22Rv1 (cell line): Measurements from ENCODE around the gene BCAS4.
"Not testable (repeated sequence)": the region's sequence is repeated elsewhere in the genome, so short reads cannot be mapped to it uniquely, and the experiment has no call there.

ENCODE experiments used
- ZFX ChIP-seq: fragments of 450-650 bp; IDR thresholded peaks from 2 replicates; pipeline ENCODE4 v1.6.1; 2017; ENCODE audit warnings: antibody characterized with exemption, borderline replicate concordance
- TF ChIP-seq, protein P1 (sequence below): fragments of 450-650 bp; IDR thresholded peaks from 2 replicates; pipeline ENCODE4 v1.5.1; 2017; ENCODE audit warnings: mild to moderate bottlenecking

DNA sequence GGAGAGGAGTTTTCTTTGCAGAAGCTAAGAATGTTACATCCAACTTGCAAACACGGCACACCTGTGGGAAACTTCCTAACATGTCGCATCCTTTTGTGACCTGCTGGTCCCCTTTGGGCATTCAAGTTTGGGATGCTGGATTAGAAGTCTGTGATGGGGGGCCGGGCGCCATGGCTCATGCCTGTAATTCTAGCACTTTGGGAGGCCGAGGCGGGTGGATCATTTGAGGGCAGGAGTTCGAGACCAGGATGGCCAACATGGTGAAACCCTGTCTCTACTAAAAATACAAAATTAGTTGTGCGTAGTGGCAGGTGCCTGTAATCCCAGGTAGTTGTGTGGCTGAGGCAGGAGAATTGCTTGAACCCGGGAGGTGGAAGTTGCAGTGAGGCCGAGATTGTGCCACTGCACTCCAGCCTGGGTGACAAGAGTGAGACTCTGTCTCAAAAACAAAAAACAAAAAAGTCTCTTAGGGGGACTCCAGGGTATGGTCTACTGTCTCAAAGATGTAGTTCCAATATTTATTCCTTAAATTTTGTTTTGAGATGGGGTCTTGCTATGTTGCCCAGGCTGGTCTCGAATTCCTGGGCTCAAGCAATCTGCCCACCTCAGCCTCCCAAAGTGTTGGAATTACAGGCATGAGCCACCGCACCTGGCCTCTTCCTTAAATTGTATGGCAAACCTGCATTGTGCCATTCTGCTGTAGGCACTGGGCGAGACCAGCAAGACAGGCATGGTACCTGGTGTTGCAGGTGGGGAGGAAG lies 6.3 kb downstream of the BCAS4 start:
- TF ChIP-seq, protein P1, sequence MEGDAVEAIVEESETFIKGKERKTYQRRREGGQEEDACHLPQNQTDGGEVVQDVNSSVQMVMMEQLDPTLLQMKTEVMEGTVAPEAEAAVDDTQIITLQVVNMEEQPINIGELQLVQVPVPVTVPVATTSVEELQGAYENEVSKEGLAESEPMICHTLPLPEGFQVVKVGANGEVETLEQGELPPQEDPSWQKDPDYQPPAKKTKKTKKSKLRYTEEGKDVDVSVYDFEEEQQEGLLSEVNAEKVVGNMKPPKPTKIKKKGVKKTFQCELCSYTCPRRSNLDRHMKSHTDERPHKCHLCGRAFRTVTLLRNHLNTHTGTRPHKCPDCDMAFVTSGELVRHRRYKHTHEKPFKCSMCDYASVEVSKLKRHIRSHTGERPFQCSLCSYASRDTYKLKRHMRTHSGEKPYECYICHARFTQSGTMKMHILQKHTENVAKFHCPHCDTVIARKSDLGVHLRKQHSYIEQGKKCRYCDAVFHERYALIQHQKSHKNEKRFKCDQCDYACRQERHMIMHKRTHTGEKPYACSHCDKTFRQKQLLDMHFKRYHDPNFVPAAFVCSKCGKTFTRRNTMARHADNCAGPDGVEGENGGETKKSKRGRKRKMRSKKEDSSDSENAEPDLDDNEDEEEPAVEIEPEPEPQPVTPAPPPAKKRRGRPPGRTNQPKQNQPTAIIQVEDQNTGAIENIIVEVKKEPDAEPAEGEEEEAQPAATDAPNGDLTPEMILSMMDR = not testable (repeated sequence)
- TF ChIP-seq ZFX = not testable (repeated sequence)
